ENCODE measurements around the gene CRHBP.
"Not testable (repeated sequence)": the region's sequence is repeated elsewhere in the genome, so short reads cannot be mapped to it uniquely, and the experiment has no call there.

CRHBP gene

DNA sequence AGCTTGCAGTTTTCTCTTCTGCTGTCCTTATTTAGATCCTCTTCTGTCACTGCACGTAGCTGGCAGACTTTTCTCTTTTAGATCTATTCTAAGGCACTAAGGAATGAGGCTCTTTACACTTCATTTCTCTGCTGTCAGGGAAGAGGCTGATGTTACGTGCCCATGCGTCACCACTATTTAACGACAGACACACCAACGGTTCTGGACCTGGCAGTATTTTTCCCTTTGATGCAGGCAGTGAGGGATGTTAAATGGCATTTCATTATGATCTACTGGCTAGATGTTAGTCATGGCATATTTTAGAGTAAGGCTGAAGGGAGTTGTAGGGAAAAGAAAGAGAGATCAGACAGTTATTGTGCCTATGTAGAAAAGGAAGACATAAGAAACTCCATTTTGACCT lies 8.2 kb upstream of the CRHBP start:
- no peak for DNase-seq (ENCODE audit: low read depth in 2 of 2)
- no peak overlapping the region for H3K4me3 ChIP-seq (replicated peaks in 1 of 2; ENCODE audit: low read depth in 2 of 2, low read length in 2 of 2)
- TF ChIP-seq CTCF (IDR thresholded peaks at IDR 0.05; ENCODE audit: low read depth, low read length) = no peak

- not testable (repeated sequence) for DNase-seq (ENCODE audit: low read depth in 2 of 2); H3K4me3 ChIP-seq (replicated peaks in 1 of 2; ENCODE audit: low read depth in 2 of 2, low read length in 2 of 2)
Observed at GRCh38 chr5:76945238-76945637, 7.6 kb upstream of the CRHBP start.

DNA sequence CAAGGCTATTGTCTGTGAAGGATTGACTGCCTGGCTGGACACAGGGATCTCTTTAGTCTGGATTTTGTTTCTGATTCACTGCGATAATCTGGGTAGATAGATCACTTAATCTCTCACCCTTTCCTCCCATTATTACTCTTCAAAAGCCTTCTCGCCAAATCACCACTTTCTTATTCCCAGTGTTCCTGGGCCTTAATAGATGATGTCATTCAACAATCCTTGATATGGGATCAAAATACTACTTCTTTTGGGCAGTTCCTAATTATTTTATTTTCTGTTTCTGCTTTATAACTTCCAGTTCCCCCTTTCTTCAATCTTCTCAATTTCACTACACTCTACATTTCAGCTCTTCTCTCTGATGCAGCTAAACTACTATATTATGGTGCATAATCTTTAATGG lies 6.8 kb upstream of the CRHBP start:
- DNase-seq (ENCODE audit: low read depth in 2 of 2) = no peak
- no peak for TF ChIP-seq CTCF (IDR thresholded peaks at IDR 0.05; ENCODE audit: low read depth, low read length)
- H3K4me3 ChIP-seq (replicated peaks in 1 of 2; ENCODE audit: low read depth in 2 of 2, low read length in 2 of 2) = no peak overlapping the region

DNA sequence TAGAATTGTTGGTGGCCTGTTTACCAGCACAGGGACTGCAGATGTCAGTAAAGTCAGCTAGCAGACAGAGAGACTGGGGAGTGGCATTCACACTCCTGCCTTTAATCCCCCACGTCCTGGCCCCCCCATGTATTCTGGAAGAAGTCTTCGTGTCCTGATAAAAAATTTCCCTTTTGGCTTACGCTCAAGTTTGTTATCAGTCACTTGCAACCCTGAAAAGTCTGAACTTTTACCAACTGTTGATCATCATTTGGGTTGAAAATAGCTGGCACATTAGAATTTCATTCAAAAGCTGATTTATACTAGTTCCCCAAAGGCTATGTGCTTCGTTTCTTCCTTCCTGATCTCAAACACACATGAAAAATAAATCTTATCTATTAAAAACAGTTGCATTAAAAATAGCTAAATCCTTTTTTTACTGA lies 5.8 kb upstream of the CRHBP start:
- no peak for DNase-seq (ENCODE audit: low read depth in 2 of 2)
- no peak for TF ChIP-seq CTCF (IDR thresholded peaks at IDR 0.05; ENCODE audit: low read depth, low read length)
- H3K4me3 ChIP-seq (replicated peaks in 1 of 2; ENCODE audit: low read depth in 2 of 2, low read length in 2 of 2) = no peak overlapping the region

GRCh38 chr5:76953551-76954382 lies 922 bp downstream of the CRHBP start:
- H3K4me3 ChIP-seq (replicated peaks in 1 of 2; ENCODE audit: low read depth in 2 of 2, low read length in 2 of 2) = peak overlapping the region; percentile 25 to 56
- TF ChIP-seq CTCF (IDR thresholded peaks at IDR 0.05; ENCODE audit: low read depth, low read length) = no peak
- peak; percentile 25 to 51 for DNase-seq (ENCODE audit: low read depth in 2 of 2)

DNA sequence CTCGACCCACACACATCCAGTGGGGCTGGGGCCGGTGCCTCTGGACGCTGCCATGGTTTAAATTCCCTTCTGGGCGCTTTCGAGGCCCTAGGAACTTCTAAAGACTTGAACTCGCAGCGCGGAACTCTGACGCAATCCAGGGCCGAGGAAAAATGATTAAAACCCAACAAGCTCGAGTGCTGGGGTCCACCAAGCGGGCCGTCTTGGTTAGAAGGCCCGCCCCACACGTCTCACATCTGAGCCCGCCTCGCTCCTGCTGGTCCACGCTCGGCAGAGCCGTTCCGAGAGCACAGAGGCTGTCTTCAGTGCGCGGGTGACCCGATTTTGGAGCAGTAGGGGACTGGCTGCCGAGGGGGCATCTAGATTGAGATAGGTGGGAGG lies 1.5 kb downstream of the CRHBP start:
- peak overlapping the region; percentile 25 to 56 for H3K4me3 ChIP-seq (replicated peaks in 1 of 2; ENCODE audit: low read depth in 2 of 2, low read length in 2 of 2)
- no peak for TF ChIP-seq CTCF (IDR thresholded peaks at IDR 0.05; ENCODE audit: low read depth, low read length)
- peak in 1 of 2 donors; percentile 12 for DNase-seq (ENCODE audit: low read depth in 2 of 2)

DNA sequence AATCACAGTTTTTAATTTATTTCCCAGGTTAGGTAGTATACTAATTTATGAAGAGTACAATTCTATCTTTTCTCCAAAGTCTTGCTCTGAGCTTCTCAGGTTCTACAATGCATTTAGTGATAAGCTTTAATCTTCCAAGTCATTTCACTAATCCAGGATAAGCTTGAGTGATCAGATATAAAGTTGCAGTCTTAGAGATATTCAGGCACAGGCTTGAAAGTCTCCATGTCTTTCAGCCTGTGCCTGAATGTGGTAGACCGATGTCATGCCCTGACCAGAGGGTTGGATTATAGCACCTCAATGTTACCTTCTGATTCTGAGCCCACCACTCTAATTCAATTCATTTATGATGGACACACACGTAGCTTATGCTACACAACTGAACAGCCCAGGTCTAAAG lies 3.2 kb downstream of the CRHBP start:
- no peak overlapping the region for H3K4me3 ChIP-seq (replicated peaks in 1 of 2; ENCODE audit: low read depth in 2 of 2, low read length in 2 of 2)
- DNase-seq (ENCODE audit: low read depth in 2 of 2) = no peak
- TF ChIP-seq CTCF (IDR thresholded peaks at IDR 0.05; ENCODE audit: low read depth, low read length) = no peak

Measured in cardiac fibroblast (primary cell).